MCF 10A (cell line): ENCODE results near the gene DDAH2. TPM values are rescaled to one million over a fixed set of nuclear protein-coding genes. Genes with fewer than 3 reads are reported as not detected.

ENCODE experiments used
- BruUV-seq: library from RNA; stranded (reverse); fragments of 400-500 nt; replicated peaks from 2 replicates; lab custom pipeline; 2021; lab: Mats Ljungman, UMichigan
- CTCF ChIA-PET: fragments of 300-600 bp; sonication (Branson Sonifier 250); formaldehyde crosslinking; extraction: SDS; loops from one replicate; lab custom pipeline; 2021; ENCODE audit warnings: antibody characterized with exemption, inconsistent platforms; lab: Yijun Ruan, JAX
- POLR2A ChIA-PET: fragments of 300-600, 350-650 bp; sonication (Branson Sonifier 250); formaldehyde crosslinking; extraction: SDS; loops from one replicate; lab custom pipeline; 2020; ENCODE audit warnings: antibody characterized with exemption, inconsistent platforms; lab: Yijun Ruan, JAX
- DNase-seq: peaks from one replicate; pipeline ENCODE4 v3.0.0-alpha.2; 2018; ENCODE audit not compliant: unreplicated experiment
- H3K27ac Mint-ChIP-seq: one replicate; pipeline ENCODE4 v1.8.0; 2022; ENCODE audit warnings: mild to moderate bottlenecking, low read depth, mixed read lengths; ENCODE audit not compliant: unreplicated experiment
- H3K27me3 Mint-ChIP-seq: one replicate; pipeline ENCODE4 v1.8.0; 2022; ENCODE audit warnings: mixed read lengths; ENCODE audit not compliant: insufficient read depth, unreplicated experiment
- H3K36me3 Mint-ChIP-seq: one replicate; pipeline ENCODE4 v1.8.0; 2022; ENCODE audit warnings: mild to moderate bottlenecking, moderate library complexity, mixed read lengths; ENCODE audit not compliant: insufficient read depth, unreplicated experiment
- H3K4me1 Mint-ChIP-seq: one replicate; pipeline ENCODE4 v1.8.0; 2022; ENCODE audit warnings: mixed read lengths; ENCODE audit not compliant: insufficient read depth, unreplicated experiment
- H3K4me3 Mint-ChIP-seq: one replicate; pipeline ENCODE4 v1.8.0; 2022; ENCODE audit warnings: mild to moderate bottlenecking, moderate library complexity, mixed read lengths; ENCODE audit not compliant: unreplicated experiment
- H3K9me3 Mint-ChIP-seq: one replicate; pipeline ENCODE4 v1.8.0; 2022; ENCODE audit warnings: mixed read lengths; ENCODE audit not compliant: unreplicated experiment
- intact Hi-C: fragments of 100-400 bp; cut with micrococcal nuclease; formaldehyde crosslinking; loops from 2 replicates; pipeline ENCODE4 v1.14.1; 2022
- total RNA-seq: library from RNA; stranded (reverse); gene quantifications from 2 replicates; pipeline ENCODE4 v1.2.3, GENCODE V29; 2022
- TF ChIP-seq, protein P1 (sequence below): fragments of 200-600 bp; IDR thresholded peaks from one replicate; pipeline ENCODE4 v1.8.0; 2022; ENCODE audit warnings: antibody characterized with exemption, mild to moderate bottlenecking; ENCODE audit not compliant: unreplicated experiment

The DDAH2 gene
- total RNA-seq, 1 experiment from 2014 or later = 8.5 TPM

DNA sequence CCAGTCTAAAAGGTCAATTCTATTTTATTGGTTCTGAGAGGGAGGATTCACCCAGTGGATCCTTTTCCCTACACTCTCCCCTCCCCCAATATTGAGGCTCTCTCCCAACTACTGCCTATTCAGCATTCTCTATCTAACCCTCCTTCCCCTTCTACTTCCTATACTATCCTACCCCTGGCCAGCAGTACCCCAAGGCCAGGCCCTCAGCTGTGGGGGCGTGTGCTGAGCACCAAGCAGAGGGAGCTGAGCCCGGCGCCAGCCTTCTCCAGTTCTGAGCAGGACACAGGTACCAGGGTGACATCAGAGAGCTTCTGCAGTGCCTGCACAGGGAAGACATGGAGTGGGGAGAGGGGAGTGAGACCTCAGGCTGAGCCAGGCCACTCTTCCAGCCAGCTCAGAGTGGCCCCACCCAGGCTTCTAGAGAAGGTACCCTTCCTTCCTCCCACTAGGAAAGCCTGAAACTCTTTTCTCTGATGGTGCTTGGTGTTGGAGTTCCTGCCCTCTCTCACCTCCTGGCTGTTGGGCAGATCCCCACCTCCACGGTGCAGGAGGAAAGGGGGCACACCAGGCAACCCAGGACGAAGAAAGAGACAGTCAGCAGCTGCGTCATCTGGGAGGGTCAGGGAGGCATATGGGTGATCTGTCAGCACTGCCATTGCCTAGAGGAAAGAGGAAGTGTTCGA lies 1.9 kb downstream of the DDAH2 start:
- intact Hi-C loops = no loop called here
- ChIA-PET CTCF (interaction anchor here (0.5 to 2.3 kb wide), 5 partner anchors 10 to 1182 kb away, joined by 3 to 7 read pairs (median 5); no protein-coding TSS in a partner anchor), POLR2A (interaction anchor here (0.7 to 11.8 kb wide), 3 partner anchors 9 to 99 kb away, joined by 3 to 95 read pairs (median 3); partner anchors contain the start of genes CLIC1, HSPA1B and MSH5)
- H3K4me3 Mint-ChIP-seq = no peak overlapping the region
- no peak for DNase-seq
- no TSS peak for BruUV-seq
- H3K4me1 Mint-ChIP-seq = peaks cover 7% of the 10 kb centered on the region
- peaks cover 20% of the 10 kb centered on the region for H3K36me3 Mint-ChIP-seq
- H3K27me3 Mint-ChIP-seq = no peaks in the 10 kb centered on the region
- TF ChIP-seq, protein P1, sequence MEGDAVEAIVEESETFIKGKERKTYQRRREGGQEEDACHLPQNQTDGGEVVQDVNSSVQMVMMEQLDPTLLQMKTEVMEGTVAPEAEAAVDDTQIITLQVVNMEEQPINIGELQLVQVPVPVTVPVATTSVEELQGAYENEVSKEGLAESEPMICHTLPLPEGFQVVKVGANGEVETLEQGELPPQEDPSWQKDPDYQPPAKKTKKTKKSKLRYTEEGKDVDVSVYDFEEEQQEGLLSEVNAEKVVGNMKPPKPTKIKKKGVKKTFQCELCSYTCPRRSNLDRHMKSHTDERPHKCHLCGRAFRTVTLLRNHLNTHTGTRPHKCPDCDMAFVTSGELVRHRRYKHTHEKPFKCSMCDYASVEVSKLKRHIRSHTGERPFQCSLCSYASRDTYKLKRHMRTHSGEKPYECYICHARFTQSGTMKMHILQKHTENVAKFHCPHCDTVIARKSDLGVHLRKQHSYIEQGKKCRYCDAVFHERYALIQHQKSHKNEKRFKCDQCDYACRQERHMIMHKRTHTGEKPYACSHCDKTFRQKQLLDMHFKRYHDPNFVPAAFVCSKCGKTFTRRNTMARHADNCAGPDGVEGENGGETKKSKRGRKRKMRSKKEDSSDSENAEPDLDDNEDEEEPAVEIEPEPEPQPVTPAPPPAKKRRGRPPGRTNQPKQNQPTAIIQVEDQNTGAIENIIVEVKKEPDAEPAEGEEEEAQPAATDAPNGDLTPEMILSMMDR = no peak
- no peaks in the 10 kb centered on the region for H3K9me3 Mint-ChIP-seq
- no peak overlapping the region for H3K27ac Mint-ChIP-seq

DNA sequence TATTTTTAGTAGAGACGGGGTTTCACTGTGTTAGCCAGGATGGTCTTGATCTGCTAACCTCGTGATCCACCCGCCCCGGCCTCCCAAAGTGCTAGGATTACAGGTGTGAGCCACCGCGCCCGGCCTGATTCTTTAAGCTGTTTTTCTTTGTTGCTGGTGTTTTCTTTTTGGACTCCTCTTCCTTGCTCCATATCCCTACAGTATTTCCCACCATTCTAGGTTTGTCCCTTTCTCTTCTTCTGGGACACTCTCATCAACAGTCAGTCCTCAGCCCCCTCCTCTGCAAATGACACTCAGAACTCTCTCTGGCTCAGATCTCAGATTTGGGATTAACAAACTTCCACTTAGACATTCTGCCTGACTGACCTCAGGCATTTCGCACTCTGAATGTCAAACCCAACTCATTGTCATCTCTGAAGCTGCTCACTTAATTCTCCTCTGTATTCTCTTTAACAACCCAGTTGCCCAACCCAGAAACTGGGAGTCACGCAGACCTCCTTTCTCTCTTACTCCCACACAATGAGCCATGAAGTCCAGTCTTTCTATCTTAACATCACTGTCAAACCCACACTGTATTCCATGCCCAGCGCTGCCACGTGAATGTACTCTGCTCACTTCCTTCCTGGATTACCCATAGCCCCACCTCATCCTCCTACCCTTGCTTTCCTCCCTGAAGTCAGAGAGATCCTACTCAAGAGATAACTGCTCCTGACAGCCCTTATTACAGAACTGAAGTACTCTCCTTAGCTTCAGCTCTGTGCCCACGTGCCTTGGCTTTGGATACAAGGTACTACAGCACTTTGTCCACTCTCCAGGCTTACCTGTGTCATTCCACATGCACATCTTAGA lies 3.4 kb downstream of the DDAH2 start:
- H3K4me1 Mint-ChIP-seq = peaks cover 7% of the 10 kb centered on the region
- no peak for DNase-seq
- H3K4me3 Mint-ChIP-seq = no peak overlapping the region
- intact Hi-C loops = no loop called here
- no peak overlapping the region for H3K27ac Mint-ChIP-seq
- TF ChIP-seq, protein P1 = no peak
- ChIA-PET CTCF (interaction anchor here (0.6 to 1.2 kb wide), 2 partner anchors 45 to 1022 kb away, joined by 3 read pairs; no protein-coding TSS in a partner anchor), POLR2A (interaction anchor here (0.6 to 2.1 kb wide), 3 partner anchors 11 to 48 kb away, joined by 3 to 7 read pairs (median 3); partner anchors contain the start of gene CLIC1)
- H3K27me3 Mint-ChIP-seq = no peaks in the 10 kb centered on the region
- peaks cover 6% of the 10 kb centered on the region for H3K36me3 Mint-ChIP-seq
- no TSS peak for BruUV-seq
- no peaks in the 10 kb centered on the region for H3K9me3 Mint-ChIP-seq

DNA sequence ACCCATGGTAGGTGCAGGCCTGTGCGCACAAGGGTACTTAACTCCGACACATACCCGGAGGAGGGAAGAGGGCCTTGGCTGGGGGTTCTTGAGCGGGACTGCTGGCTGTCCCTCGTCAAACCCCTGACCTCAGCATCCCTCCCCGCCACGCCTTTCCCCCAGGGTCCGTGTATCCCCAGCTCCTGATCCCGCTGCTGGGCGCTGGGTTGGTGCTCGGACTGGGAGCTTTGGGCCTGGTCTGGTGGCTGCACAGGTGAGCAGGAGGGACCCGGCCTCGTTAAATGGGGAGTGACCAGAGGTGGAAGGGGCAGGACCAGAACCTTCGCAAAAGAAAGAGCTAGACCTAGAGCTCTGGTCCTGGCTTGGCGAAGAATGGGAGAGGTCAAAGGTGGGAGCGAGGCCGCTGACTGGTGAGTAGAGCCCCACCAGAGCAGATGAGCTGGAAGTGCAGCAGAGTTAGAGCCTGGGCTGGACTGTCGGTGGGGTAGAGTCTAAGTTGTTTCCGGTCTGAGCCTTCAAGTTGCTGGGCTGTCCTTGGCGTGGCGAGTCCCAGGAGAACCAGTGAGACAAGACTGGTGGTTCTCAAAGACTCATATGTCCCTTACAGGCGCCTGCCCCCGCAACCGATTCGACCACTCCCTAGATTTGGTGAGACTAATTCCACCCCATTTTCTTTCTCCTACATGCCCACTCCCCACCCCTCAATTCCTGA lies 5.0 kb downstream of the DDAH2 start:
- H3K4me1 Mint-ChIP-seq = peaks cover 7% of the 10 kb centered on the region
- intact Hi-C loops = no loop called here
- POLR2A ChIA-PET = interaction anchor here (2.1 kb wide), 1 partner anchor 13 kb away, joined by 7 read pairs; the partner anchor contains the start of gene CLIC1
- CTCF ChIA-PET = interaction anchor here (0.6 to 1.2 kb wide), 4 partner anchors 47 to 413 kb away, joined by 3 read pairs; no protein-coding TSS in a partner anchor
- no peak overlapping the region for H3K27ac Mint-ChIP-seq
- TF ChIP-seq, protein P1 = no peak
- H3K36me3 Mint-ChIP-seq = no peaks in the 10 kb centered on the region
- no peak overlapping the region for H3K4me3 Mint-ChIP-seq
- no peak for DNase-seq
- H3K27me3 Mint-ChIP-seq = no peaks in the 10 kb centered on the region
- H3K9me3 Mint-ChIP-seq = no peaks in the 10 kb centered on the region
- BruUV-seq = no TSS peak
